GM10266 (cell line): ENCODE data around the gene GRID1.

Experiments used
- DNase-seq: peaks from one replicate; pipeline ENCODE4 v3.0.0; 2012; ENCODE audit errors: extremely low spot score
- TF ChIP-seq, protein P1 (sequence below): IDR thresholded peaks from 2 replicates; pipeline ENCODE4 v1.5.1; 2012; ENCODE audit warnings: mild to moderate bottlenecking, low read depth; ENCODE audit not compliant: control insufficient read depth, insufficient read depth; ENCODE audit errors: missing control alignments

Gene GRID1

DNA sequence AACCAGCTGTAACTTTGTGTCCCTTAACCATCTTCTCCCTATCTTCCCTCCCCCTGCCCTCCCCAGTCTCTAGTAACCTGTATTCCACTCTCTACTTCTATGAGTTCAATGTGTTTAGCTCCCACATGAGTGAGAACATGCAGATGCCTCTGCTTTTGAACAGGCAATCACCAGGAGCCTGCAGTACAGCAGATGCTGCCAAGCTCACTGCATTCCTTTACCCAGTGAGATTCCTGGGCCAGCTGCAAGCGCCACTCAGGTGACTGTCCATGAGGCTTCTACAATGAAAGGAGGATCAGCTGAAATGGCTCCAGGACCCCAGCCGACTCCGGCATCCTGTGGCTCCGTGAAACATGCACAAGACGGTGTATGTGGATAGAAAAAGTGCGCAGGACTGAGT lies 15.7 kb downstream of the GRID1 start:
- DNase-seq, result no peak

DNA sequence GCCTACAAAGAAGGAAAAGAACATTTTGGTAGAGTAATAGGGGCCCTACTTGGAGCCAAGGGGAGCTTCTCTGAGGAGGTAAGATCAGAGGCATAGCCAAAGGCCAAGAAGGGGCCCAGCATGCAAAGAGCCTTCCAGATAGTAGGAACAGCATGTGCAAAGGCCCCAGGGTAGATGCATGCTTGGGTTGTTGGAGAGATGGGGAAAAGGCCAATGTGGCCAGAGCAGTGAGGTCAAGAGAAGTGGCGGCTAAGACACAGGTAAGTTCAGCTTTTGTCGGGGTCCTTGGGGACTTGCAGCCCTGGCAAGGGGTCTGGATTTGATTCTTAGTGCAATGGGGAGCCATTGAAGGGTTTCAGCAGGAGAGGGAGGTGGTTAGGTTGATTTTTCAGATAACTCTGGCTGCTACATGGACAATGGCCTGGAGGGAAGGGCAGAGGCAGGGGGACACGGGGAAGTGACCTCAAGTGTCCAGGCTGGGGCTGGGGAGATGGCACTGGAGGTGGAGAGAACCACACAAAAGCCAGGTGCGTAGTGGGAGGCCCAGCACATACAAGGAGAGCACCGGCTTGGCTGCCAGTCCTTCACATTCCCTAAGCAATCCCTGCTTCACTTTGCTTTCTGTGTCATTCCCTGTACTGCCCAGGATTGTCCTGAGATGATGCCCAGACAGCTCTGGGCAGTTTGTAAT lies 16.5 kb downstream of the GRID1 start:
- TF ChIP-seq, protein P1, sequence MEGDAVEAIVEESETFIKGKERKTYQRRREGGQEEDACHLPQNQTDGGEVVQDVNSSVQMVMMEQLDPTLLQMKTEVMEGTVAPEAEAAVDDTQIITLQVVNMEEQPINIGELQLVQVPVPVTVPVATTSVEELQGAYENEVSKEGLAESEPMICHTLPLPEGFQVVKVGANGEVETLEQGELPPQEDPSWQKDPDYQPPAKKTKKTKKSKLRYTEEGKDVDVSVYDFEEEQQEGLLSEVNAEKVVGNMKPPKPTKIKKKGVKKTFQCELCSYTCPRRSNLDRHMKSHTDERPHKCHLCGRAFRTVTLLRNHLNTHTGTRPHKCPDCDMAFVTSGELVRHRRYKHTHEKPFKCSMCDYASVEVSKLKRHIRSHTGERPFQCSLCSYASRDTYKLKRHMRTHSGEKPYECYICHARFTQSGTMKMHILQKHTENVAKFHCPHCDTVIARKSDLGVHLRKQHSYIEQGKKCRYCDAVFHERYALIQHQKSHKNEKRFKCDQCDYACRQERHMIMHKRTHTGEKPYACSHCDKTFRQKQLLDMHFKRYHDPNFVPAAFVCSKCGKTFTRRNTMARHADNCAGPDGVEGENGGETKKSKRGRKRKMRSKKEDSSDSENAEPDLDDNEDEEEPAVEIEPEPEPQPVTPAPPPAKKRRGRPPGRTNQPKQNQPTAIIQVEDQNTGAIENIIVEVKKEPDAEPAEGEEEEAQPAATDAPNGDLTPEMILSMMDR, result no peak
- no peak for DNase-seq

More for the DNA sequence above, 15.7 kb downstream of the GRID1 start:
- TF ChIP-seq, protein P1, result no peak

DNA sequence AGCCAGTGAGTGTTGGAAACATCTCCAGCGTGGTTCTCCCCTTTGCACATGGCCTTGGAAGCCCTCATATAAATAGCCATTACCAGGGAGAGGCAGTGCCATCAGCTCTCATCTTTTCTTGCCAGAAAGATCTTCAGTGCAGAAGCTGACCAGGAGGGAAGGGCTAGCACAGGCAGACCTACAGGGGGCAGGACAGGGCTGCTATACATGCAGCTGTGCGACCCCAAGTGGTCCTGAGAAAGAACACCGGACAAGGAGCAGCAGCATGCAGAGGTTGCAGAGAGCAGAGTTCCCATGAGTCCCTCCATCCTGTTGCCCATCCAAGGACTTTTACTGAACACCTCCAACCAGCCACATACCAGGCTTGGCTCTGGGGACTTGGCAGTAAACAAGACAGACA lies 17.1 kb downstream of the GRID1 start:
- TF ChIP-seq, protein P1, result peak; percentile 39
- no peak for DNase-seq

DNA sequence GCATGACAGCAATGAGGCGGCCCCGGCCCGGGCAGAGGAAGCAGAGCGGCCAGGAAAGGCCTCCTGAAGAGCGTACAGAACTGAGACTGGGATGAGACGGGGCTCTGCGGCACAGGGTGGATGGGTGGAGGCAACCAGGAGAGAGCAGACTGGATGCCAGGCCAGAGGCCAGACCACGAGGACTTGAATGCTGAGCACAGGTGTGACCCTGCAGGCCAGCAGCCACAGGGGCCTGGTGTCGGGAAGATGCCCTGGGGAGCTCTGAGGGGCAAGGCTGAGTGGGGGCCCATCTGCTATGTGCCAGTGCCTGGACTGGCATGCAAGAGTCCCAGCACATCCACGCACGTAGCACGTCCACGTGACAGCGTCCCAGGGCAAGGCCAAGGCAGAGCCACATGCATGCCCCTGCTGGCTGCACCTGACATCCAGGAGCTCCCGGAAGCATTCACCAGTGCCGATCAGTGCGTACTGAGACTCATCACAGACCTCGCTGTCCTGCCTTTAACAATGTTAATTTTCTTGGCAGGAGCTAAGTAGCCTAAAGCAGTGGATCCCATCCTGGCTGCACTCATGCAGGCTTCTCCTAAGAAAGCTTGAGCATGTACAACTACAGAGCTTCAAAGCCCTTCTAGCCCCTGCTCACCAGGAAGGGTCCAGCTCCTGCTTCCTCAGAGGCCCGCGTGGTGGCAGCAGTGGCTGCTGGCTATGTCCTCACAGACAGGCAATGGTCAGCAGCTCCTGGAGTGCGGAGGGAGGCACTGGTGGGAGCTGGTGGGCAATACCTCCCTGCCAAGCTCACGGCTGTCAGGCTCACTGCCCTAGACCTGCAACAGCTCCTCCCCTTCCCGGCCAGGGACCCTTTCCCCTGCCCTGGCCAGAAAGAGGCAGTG lies 18.0 kb downstream of the GRID1 start:
- no peak for DNase-seq
- TF ChIP-seq, protein P1, result peak; percentile 30

DNA sequence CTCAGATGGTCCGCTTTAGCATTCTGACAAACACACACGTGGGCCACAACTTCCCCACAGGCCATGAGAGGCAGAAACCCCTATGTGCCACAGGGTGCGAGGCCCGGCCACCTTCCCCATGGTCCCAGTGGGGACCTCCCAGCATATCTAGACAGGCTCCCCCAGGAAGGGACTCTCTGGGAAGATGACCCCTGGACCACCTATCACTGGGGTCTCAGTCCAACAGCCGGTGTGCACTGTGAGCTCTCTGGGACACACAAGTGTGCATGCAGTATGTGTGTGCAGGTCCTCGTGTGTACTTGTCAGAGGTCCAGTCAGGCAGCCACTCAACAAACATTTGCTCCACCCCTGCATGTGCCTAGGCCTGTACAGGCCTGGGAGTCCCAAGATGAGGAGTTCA lies 18.7 kb downstream of the GRID1 start:
- no peak for DNase-seq
- TF ChIP-seq, protein P1, result no peak

DNA sequence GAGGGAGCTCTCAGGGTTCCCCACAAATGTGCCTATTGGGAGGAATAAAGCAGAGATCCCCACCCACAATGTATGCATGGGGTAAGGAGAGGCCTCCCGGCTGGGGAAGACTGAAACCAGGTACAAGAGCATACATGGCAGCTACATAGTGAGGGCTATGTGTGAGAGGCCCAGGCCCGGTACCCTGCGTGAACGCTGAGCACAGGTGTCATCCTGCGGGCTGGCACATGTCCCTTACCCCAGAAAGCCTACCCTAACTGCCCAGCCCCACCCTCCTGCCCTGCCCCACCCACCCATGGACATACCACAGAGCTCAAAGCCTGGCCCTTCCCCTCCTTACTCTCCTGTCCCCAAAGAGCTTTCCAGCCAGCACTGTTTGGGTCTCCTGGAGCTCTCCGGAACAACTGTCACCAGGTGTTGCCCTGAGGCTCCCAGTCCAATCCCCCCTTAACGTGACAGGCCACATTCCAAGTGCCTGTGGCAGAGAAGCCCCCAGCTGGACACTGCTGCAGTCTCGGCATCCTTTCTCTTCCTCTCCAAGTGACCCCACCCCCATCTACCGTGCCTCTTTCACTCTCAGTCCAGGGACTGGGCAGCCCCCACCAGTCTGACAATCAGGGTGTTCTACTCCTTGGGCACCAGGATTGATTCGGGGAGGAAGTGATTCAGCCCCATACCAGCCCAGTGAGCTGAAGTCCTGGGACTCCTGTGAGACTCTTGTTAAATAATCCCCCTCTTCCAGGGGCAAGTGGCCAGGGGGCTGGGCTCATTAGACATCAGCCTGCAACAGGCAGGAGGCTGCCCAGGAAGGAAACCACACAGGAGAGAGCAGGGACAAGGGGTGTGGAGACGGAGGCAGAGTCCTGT lies 19.6 kb downstream of the GRID1 start:
- DNase-seq, result no peak
- TF ChIP-seq, protein P1, result no peak
